BLaER1 treated with 17β-estradiol and CSF1 and Interleukin-3, amounts not matched to agents 10 nM and 100 nM (cell line): ENCODE results near the gene FGR.

Source experiments
- H3K27ac ChIP-seq, 11 experiments: shearing (Covaris generic); formaldehyde crosslinking; 2 replicates each; pipeline ENCODE4 v1.8.1; 2022
- H3K27me3 ChIP-seq, 11 experiments: shearing (Covaris generic); formaldehyde crosslinking; 2 replicates each; pipeline ENCODE4 v1.8.1; 2022
- H3K36me3 ChIP-seq, 11 experiments: shearing (Covaris generic); formaldehyde crosslinking; 2 replicates each; pipeline ENCODE4 v1.8.1; 2022
- H3K4me1 ChIP-seq, 10 experiments: shearing (Covaris generic); formaldehyde crosslinking; 2 replicates each; pipeline ENCODE4 v1.8.1; 2022
- H3K4me2 ChIP-seq, 11 experiments: shearing (Covaris generic); formaldehyde crosslinking; 2 replicates each; pipeline ENCODE4 v1.8.1; 2022
- H3K4me3 ChIP-seq, 10 experiments: shearing (Covaris generic); formaldehyde crosslinking; 2 replicates each; pipeline ENCODE4 v1.8.1; 2022
- H3K9ac ChIP-seq, 11 experiments: shearing (Covaris generic); formaldehyde crosslinking; 2 replicates each; pipeline ENCODE4 v1.8.1; 2022
- H3K9me3 ChIP-seq, 11 experiments: shearing (Covaris generic); formaldehyde crosslinking; replicated peaks in 1 of 11; 2 replicates each; pipeline ENCODE4 v1.8.1; 2022
- H4K20me1 ChIP-seq, 11 experiments: shearing (Covaris generic); formaldehyde crosslinking; 2 replicates each; pipeline ENCODE4 v1.8.1; 2022
- Cebpa-rat ChIP-seq, 11 experiments: shearing (Covaris generic); IDR thresholded peaks; 2 replicates each; pipeline ENCODE4 v1.8.1; 2022

Gene FGR

DNA sequence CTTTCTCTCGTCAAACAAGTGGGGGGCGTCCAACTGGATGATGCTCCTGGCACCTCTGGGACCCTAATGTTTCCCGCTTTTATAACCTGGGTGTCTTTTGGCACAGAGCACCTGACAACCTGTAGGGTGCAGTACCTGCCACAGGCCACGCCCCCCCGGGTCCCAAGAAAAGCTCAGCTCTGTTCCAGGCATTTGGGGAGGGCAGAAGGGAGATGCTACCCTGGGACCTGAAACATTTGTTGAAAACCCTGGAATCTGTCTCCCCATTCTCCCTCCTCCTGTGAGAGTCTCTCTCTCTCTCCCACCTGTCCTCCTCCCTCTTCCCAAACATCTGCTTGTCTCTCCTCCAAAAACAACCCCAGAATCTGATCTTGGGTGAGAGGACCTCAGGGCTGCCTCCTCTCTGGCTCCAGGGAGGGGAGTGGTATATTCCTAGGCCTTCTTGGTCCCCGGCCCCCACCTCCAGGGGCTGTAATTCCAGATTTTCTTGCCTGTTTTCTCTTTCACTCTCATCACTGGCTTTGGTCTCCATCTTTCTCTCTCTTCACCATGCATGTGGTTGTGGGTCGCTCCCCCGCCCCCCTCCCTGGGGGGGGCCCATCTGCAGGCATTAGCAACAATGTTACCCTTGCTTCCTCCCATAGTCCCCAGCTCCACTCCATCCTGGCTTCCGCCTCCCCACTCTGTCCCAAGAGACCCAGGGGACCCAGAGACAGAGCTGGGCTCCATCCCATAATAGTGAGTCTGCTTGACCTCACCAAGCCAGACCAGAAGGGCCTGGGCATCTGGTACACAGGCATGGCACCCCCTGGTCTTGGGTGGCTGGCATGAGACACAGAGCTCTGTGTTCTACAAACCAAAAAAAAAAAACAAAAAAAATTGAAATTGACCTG, 35.1 kb downstream of the FGR start:
- TF ChIP-seq Cebpa-rat (IDR thresholded peaks at IDR 0.05) = no peak
- H3K27ac ChIP-seq = peak overlapping the region in 10 of 11 experiments; percentile 44 to 91 (median 82); a peak in 18 of 22 replicates
- H3K9me3 ChIP-seq = no peaks in the 10 kb centered on the region
- no peaks in the 10 kb centered on the region for H3K27me3 ChIP-seq
- H3K36me3 ChIP-seq = peaks cover 0 to 12% (median 0%) of the 10 kb centered on the region in 11 experiments; a peak in 3 of 22 replicates
- peaks cover 72 to 80% (median 78%) of the 10 kb centered on the region in 10 experiments for H3K4me1 ChIP-seq
- peak overlapping the region; percentile 56 to 95 (median 92) for H3K9ac ChIP-seq
- H3K4me2 ChIP-seq = peak overlapping the region; percentile 87 to 100 (median 97)
- H3K4me3 ChIP-seq = peak overlapping the region; percentile 20 to 99 (median 91); a peak in 19 of 20 replicates
- H4K20me1 ChIP-seq = peaks cover 68 to 79% (median 77%) of the 10 kb centered on the region in 11 experiments

GRCh38 chr1:27598902-27599528, 36.0 kb downstream of the FGR start:
- Histone ChIP-seq H3K9ac (peak overlapping the region; percentile 56 to 95 (median 92)), H3K36me3 (peaks cover 0 to 20% (median 6%) of the 10 kb centered on the region in 11 experiments; a peak in 7 of 22 replicates), H3K4me3 (peak overlapping the region; percentile 20 to 99 (median 91); a peak in 19 of 20 replicates), H3K4me1 (peaks cover 76 to 84% (median 81%) of the 10 kb centered on the region in 10 experiments), H3K27me3 (no peaks in the 10 kb centered on the region), H3K27ac (peak overlapping the region in 10 of 11 experiments; percentile 44 to 91 (median 82); a peak in 18 of 22 replicates), H4K20me1 (peaks cover 77 to 88% (median 85%) of the 10 kb centered on the region in 11 experiments), H3K9me3 (no peaks in the 10 kb centered on the region), H3K4me2 (peak overlapping the region; percentile 87 to 100 (median 97))
- TF ChIP-seq Cebpa-rat (IDR thresholded peaks at IDR 0.05) = no peak

DNA sequence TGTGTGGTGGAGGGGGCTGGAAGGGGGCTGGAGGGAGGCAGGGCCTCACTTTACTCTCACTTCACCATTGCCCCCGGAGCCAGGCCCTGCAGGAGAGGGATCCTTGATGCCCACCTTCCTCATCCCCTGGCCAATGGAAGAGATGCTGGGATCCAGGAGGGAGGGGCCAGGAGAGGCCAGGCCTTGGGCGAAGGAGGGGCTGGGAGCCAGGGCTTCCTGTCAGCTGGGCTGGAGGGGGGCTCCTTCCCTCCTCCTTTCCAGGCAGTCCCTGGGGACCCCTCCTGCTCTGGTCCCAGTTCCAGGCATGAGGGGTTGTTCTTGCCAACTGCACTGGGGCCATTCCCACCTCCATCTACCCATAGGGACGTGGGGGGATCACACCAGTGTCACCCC, 36.7 kb downstream of the FGR start:
- Histone ChIP-seq H3K4me3 (peak overlapping the region; percentile 2 to 99 (median 88); a peak in 17 of 20 replicates), H3K9ac (peak overlapping the region; percentile 56 to 95 (median 92); a peak in 21 of 22 replicates), H3K36me3 (peaks cover 0 to 26% (median 9%) of the 10 kb centered on the region in 11 experiments; a peak in 8 of 22 replicates), H3K27ac (peak overlapping the region in 9 of 11 experiments; percentile 58 to 91 (median 83); a peak in 17 of 22 replicates), H3K4me1 (peaks cover 83 to 92% (median 88%) of the 10 kb centered on the region in 10 experiments), H3K9me3 (no peaks in the 10 kb centered on the region), H4K20me1 (peaks cover 84 to 95% (median 93%) of the 10 kb centered on the region in 11 experiments), H3K4me2 (peak overlapping the region; percentile 87 to 100 (median 97)), H3K27me3 (no peaks in the 10 kb centered on the region)
- no peak for TF ChIP-seq Cebpa-rat (IDR thresholded peaks at IDR 0.05)

DNA sequence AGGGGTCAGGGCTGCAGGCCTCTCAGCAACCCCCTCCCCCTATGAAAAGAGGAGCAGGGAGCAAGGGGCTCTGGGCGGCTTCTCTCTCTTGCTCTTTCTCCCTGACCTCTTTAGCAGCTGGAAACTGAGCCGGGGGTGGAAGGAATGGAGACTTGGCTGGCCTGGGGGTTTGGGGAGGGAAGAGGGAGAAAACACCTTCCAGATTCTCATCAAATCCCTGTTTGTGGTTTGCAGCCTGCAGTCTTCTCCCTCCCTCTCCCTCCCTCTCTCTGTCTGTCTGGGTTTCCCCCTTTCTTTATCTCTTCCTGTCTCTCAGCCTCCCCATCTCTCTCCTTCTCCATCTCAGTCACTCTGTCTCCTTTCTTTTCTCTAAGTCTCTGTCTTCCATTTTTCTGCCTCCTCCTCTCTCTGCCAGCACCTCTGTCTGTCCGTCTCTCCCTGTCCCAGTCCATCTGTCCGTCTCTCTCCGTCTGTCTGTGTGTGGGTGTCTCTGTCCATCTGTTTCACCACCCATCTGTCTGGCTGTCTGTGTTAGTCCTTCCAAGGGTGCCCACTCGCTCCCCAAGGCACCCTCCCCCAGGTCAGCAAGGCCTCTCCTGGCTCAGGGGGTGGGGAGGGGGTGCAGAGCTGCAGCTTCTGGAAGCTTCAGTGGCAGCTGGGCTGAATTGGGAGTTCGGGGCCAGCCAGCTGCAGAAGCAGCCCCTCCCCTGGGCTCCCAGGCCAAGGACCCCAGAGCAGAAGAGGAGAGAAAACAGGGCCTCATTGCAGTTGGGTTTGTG, 37.3 kb downstream of the FGR start:
- H3K4me2 ChIP-seq = peak overlapping the region; percentile 87 to 100 (median 97)
- TF ChIP-seq Cebpa-rat (IDR thresholded peaks at IDR 0.05) = no peak
- no peaks in the 10 kb centered on the region for H3K9me3 ChIP-seq
- H3K4me3 ChIP-seq = peak overlapping the region; percentile 2 to 99 (median 88); a peak in 17 of 20 replicates
- H3K4me1 ChIP-seq = peaks cover 89 to 97% (median 94%) of the 10 kb centered on the region in 10 experiments
- no peaks in the 10 kb centered on the region for H3K27me3 ChIP-seq
- H4K20me1 ChIP-seq = peaks cover 90 to 100% (median 99%) of the 10 kb centered on the region in 11 experiments
- H3K36me3 ChIP-seq = peaks cover 0 to 27% (median 9%) of the 10 kb centered on the region in 11 experiments; a peak in 8 of 22 replicates
- peak overlapping the region; percentile 56 to 95 (median 92) for H3K9ac ChIP-seq
- H3K27ac ChIP-seq = peak overlapping the region in 9 of 11 experiments; percentile 58 to 91 (median 83); a peak in 17 of 22 replicates

DNA sequence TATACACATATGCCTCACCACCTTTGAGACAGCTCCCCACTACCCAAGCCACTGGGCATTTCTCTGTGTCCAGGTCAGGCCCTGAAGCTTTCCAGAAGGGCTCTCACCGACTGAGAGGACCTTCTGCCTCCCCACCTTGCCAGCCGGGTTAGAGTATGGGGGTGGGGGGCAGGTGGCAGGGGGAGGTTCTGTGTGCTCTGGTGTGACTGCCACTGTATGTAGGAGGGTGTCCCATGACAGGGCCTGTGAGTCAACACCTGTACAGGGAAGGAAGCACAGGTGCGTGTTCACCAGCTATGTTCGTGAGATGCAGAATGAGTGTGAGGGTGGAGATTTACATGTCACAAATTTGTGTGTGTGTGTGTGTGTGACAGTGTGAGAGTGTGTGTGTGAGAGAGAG, 38.0 kb downstream of the FGR start:
- Histone ChIP-seq H3K9me3 (no peaks in the 10 kb centered on the region), H3K4me1 (peaks cover 94 to 100% (median 100%) of the 10 kb centered on the region in 10 experiments), H3K9ac (peak overlapping the region; percentile 56 to 95 (median 92); a peak in 19 of 22 replicates), H3K4me3 (peak overlapping the region in 6 of 10 experiments; percentile 59 to 99 (median 94); a peak in 10 of 20 replicates), H4K20me1 (peaks cover 97 to 100% (median 100%) of the 10 kb centered on the region in 11 experiments), H3K4me2 (peak overlapping the region; percentile 87 to 100 (median 97)), H3K36me3 (peaks cover 0 to 29% (median 9%) of the 10 kb centered on the region in 11 experiments; a peak in 8 of 22 replicates), H3K27ac (peak overlapping the region in 6 of 11 experiments; percentile 65 to 91 (median 86); a peak in 3 of 22 replicates), H3K27me3 (no peaks in the 10 kb centered on the region)
- TF ChIP-seq Cebpa-rat (IDR thresholded peaks at IDR 0.05) = no peak

DNA sequence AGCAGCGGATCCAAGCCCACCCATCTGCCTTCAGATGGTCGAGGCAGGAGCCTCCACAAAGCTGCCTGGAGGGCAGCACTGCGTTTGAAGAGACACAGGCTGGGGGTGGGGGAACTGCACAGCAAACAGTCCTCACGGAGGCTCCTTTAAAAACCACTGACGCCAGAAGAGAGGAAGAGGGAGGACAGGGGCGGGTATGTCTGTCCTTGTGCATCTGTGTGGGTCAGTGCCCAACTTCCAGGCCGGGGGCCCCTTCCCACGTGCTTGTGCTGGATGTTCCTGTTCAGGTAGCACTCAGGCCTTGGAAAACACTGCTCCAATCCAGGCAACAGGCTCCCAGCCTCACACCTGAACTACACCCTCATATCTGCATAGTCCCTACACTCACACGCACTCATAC, 38.7 kb downstream of the FGR start:
- no peak for TF ChIP-seq Cebpa-rat (IDR thresholded peaks at IDR 0.05)

DNA sequence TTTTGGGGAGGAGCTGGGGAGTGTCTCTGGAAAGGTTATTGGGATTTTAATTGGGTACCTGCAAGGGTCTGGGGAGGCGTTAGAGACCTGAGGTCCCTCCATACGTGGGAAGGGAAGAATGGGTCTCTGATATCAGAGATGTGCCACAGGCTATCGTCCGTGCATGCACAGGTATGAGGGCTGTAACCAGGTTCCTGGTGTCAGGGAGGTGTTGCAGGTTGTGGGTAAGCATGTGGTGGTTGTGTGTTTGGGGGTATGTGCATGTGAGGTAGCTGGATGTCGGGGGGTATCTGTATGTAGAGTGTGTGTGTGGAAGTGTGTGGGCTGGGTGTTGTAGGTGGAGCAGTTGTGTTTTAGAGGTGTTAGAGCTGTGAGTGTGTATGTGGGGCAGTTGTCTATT, 39.4 kb downstream of the FGR start:
- peaks cover 98 to 100% (median 100%) of the 10 kb centered on the region in 10 experiments for H3K4me1 ChIP-seq
- H3K9ac ChIP-seq = peak overlapping the region; percentile 36 to 95 (median 66); a peak in 20 of 22 replicates

More for the DNA sequence above, 38.7 kb downstream of the FGR start:
- Histone ChIP-seq H3K4me3 (peak overlapping the region in 5 of 10 experiments; percentile 17 to 99 (median 43); a peak in 10 of 20 replicates), H3K9ac (peak overlapping the region; percentile 36 to 95 (median 66); a peak in 20 of 22 replicates), H3K27me3 (no peaks in the 10 kb centered on the region), H3K36me3 (peaks cover 0 to 32% (median 9%) of the 10 kb centered on the region in 11 experiments; a peak in 8 of 22 replicates), H3K27ac (peak overlapping the region in 9 of 11 experiments; percentile 33 to 69 (median 57); a peak in 15 of 22 replicates), H3K9me3 (no peaks in the 10 kb centered on the region), H3K4me1 (peaks cover 98 to 100% (median 100%) of the 10 kb centered on the region in 10 experiments), H4K20me1 (peaks cover 97 to 100% (median 100%) of the 10 kb centered on the region in 11 experiments), H3K4me2 (peak overlapping the region; percentile 87 to 100 (median 97))

More for the DNA sequence above, 39.4 kb downstream of the FGR start:
- Histone ChIP-seq H3K4me2 (peak overlapping the region; percentile 87 to 100 (median 97)), H3K27ac (peak overlapping the region in 7 of 11 experiments; percentile 36 to 69 (median 62); a peak in 12 of 22 replicates), H3K27me3 (no peaks in the 10 kb centered on the region), H3K4me3 (peak overlapping the region in 4 of 10 experiments; percentile 35 to 99 (median 68); a peak in 6 of 20 replicates), H3K36me3 (peaks cover 0 to 34% (median 9%) of the 10 kb centered on the region in 11 experiments; a peak in 8 of 22 replicates), H4K20me1 (peaks cover 98 to 100% (median 100%) of the 10 kb centered on the region in 11 experiments), H3K9me3 (no peaks in the 10 kb centered on the region)
- no peak for TF ChIP-seq Cebpa-rat (IDR thresholded peaks at IDR 0.05)
